Cerebellar nuclear complex (tissue), 1 donor: ENCODE results near the gene RGS3.

Source experiments
- DNase-seq, 2 experiments: peaks; one replicate each; lab custom pipeline; 2025; lab: John Stamatoyannopoulos, UW

Gene RGS3

GRCh38 chr9:113570749-113571711 is 107.5 kb downstream of the RGS3 start:
- no peak for DNase-seq

GRCh38 chr9:113572076-113572861 is 108.7 kb downstream of the RGS3 start:
- no peak for DNase-seq

- no peak for DNase-seq
Observed at GRCh38 chr9:113573046-113573958, 109.8 kb downstream of the RGS3 start.

GRCh38 chr9:113573959-113574352 is 110.4 kb downstream of the RGS3 start:
- no peak for DNase-seq

GRCh38 chr9:113574441-113575262 is 111.1 kb downstream of the RGS3 start:
- DNase-seq = no peak

GRCh38 chr9:113577525-113578261 is 114.2 kb downstream of the RGS3 start:
- no peak for DNase-seq

GRCh38 chr9:113578279-113578865 is 114.8 kb downstream of the RGS3 start:
- DNase-seq = no peak

GRCh38 chr9:113578882-113579282 is 115.4 kb downstream of the RGS3 start:
- no peak for DNase-seq

GRCh38 chr9:113579283-113580040 is 115.9 kb downstream of the RGS3 start:
- no peak for DNase-seq

- DNase-seq = no peak
Observed at GRCh38 chr9:113580041-113580953, 116.8 kb downstream of the RGS3 start.

- DNase-seq = no peak
Observed at GRCh38 chr9:113580954-113581311, 117.4 kb downstream of the RGS3 start.

GRCh38 chr9:113581865-113582697 is 118.6 kb downstream of the RGS3 start:
- no peak for DNase-seq

GRCh38 chr9:113582698-113583200 is 119.2 kb downstream of the RGS3 start:
- no peak for DNase-seq

- DNase-seq = no peak
Observed at GRCh38 chr9:113583511-113584427, 120.2 kb downstream of the RGS3 start.

GRCh38 chr9:113584428-113585084 is 121.0 kb downstream of the RGS3 start:
- no peak for DNase-seq
